Measurements from ENCODE around the gene TMEM115. TPM values are rescaled to one million over a fixed set of nuclear protein-coding genes. Genes with fewer than 3 reads are reported as not detected.
A peak's percentile ranks its signal among the peaks of the same experiment; 100 is the strongest.

The TMEM115 gene
- total and polyA plus RNA-seq, 5 experiments from 2014 or later = 15.2 to 29.8 (median 28.7) TPM

- peaks cover 0 to 4% (median 0%) of the 10 kb centered on the region in 4 donors for H3K4me1 Mint-ChIP-seq
- H3K4me3 Mint-ChIP-seq = no peak overlapping the region
- POLR2A ChIA-PET = interaction anchor here (0.6 kb wide), 1 partner anchor 23 kb away, joined by 3 read pairs; no protein-coding TSS in a partner anchor
- H3K27me3 Mint-ChIP-seq = no peaks in the 10 kb centered on the region
- DNase-seq (no peak), ATAC-seq (no peak)
- no peaks in the 10 kb centered on the region for H3K36me3 Mint-ChIP-seq
- no peak overlapping the region for H3K27ac Mint-ChIP-seq
- no peaks in the 10 kb centered on the region for H3K9me3 Mint-ChIP-seq
Observed at GRCh38 chr3:50388720-50389413, 29.5 kb upstream of the TMEM115 start.

GRCh38 chr3:50388016-50388719, 28.8 kb upstream of the TMEM115 start:
- H3K4me1 Mint-ChIP-seq = peaks cover 0 to 4% (median 0%) of the 10 kb centered on the region in 4 donors
- no peaks in the 10 kb centered on the region for H3K36me3 Mint-ChIP-seq
- ATAC-seq (no peak), DNase-seq (no peak)
- POLR2A ChIA-PET = no interaction called here
- H3K27me3 Mint-ChIP-seq = no peaks in the 10 kb centered on the region
- no peaks in the 10 kb centered on the region for H3K9me3 Mint-ChIP-seq
- H3K4me3 Mint-ChIP-seq = no peak overlapping the region
- H3K27ac Mint-ChIP-seq = no peak overlapping the region

GRCh38 chr3:50385754-50386153, 26.4 kb upstream of the TMEM115 start:
- H3K4me3 Mint-ChIP-seq = no peak overlapping the region
- H3K4me1 Mint-ChIP-seq = peaks cover 0 to 3% (median 0%) of the 10 kb centered on the region in 4 donors
- POLR2A ChIA-PET = no interaction called here
- H3K27ac Mint-ChIP-seq = no peak overlapping the region
- H3K36me3 Mint-ChIP-seq = no peaks in the 10 kb centered on the region
- ATAC-seq = no peak
- no peak for DNase-seq
- no peaks in the 10 kb centered on the region for H3K27me3 Mint-ChIP-seq
- H3K9me3 Mint-ChIP-seq = no peaks in the 10 kb centered on the region

GRCh38 chr3:50383750-50384149, 24.4 kb upstream of the TMEM115 start:
- POLR2A ChIA-PET = no interaction called here
- H3K27me3 Mint-ChIP-seq = no peaks in the 10 kb centered on the region
- H3K4me3 Mint-ChIP-seq = no peak overlapping the region
- H3K4me1 Mint-ChIP-seq = peaks cover 0 to 5% (median 0%) of the 10 kb centered on the region in 4 donors
- no peaks in the 10 kb centered on the region for H3K36me3 Mint-ChIP-seq
- H3K27ac Mint-ChIP-seq = no peak overlapping the region
- DNase-seq (no peak), ATAC-seq (no peak)
- H3K9me3 Mint-ChIP-seq = no peaks in the 10 kb centered on the region

- Mint-ChIP-seq H3K4me3 (no peak overlapping the region), H3K27me3 (no peaks in the 10 kb centered on the region), H3K4me1 (peaks cover 0 to 5% (median 0%) of the 10 kb centered on the region in 4 donors), H3K27ac (no peak overlapping the region), H3K36me3 (no peaks in the 10 kb centered on the region), H3K9me3 (no peaks in the 10 kb centered on the region)
- no peak for ATAC-seq
- no peak for DNase-seq
- POLR2A ChIA-PET = no interaction called here
Observed at GRCh38 chr3:50382722-50383121, 23.4 kb upstream of the TMEM115 start.

- ATAC-seq (no peak), DNase-seq (no peak)
- no peak overlapping the region for H3K4me3 Mint-ChIP-seq
- peaks cover 0 to 5% (median 0%) of the 10 kb centered on the region in 4 donors for H3K4me1 Mint-ChIP-seq
- no peaks in the 10 kb centered on the region for H3K9me3 Mint-ChIP-seq
- no peaks in the 10 kb centered on the region for H3K36me3 Mint-ChIP-seq
- peak overlapping the region in 1 of 10 donors; percentile 43 for H3K27ac Mint-ChIP-seq
- H3K27me3 Mint-ChIP-seq = no peaks in the 10 kb centered on the region
- POLR2A ChIA-PET = no interaction called here
Observed at GRCh38 chr3:50381383-50381782, 22.1 kb upstream of the TMEM115 start.

- no peak overlapping the region for H3K27ac Mint-ChIP-seq
- H3K4me3 Mint-ChIP-seq = no peak overlapping the region
- no peaks in the 10 kb centered on the region for H3K36me3 Mint-ChIP-seq
- H3K27me3 Mint-ChIP-seq = no peaks in the 10 kb centered on the region
- POLR2A ChIA-PET = no interaction called here
- no peaks in the 10 kb centered on the region for H3K9me3 Mint-ChIP-seq
- DNase-seq (no peak), ATAC-seq (no peak)
- H3K4me1 Mint-ChIP-seq = peaks cover 0 to 5% (median 0%) of the 10 kb centered on the region in 4 donors
Observed at GRCh38 chr3:50380405-50381085, 21.2 kb upstream of the TMEM115 start.

GRCh38 chr3:50378757-50379156, 19.4 kb upstream of the TMEM115 start:
- Mint-ChIP-seq H3K27me3 (no peaks in the 10 kb centered on the region), H3K27ac (no peak overlapping the region), H3K4me1 (peaks cover 0 to 3% (median 1%) of the 10 kb centered on the region in 4 donors), H3K9me3 (no peaks in the 10 kb centered on the region), H3K36me3 (no peaks in the 10 kb centered on the region), H3K4me3 (no peak overlapping the region)
- no peak for ATAC-seq
- no peak for DNase-seq
- POLR2A ChIA-PET = no interaction called here

GRCh38 chr3:50378024-50378423, 18.7 kb upstream of the TMEM115 start:
- Mint-ChIP-seq H3K27ac (no peak overlapping the region), H3K36me3 (no peaks in the 10 kb centered on the region), H3K9me3 (no peaks in the 10 kb centered on the region), H3K4me3 (no peak overlapping the region), H3K4me1 (peaks cover 3 to 9% (median 4%) of the 10 kb centered on the region in 4 donors), H3K27me3 (no peaks in the 10 kb centered on the region)
- POLR2A ChIA-PET = no interaction called here
- DNase-seq (no peak), ATAC-seq (no peak)

GRCh38 chr3:50375258-50375931, 16.1 kb upstream of the TMEM115 start:
- ATAC-seq = no peak
- Mint-ChIP-seq H3K4me1 (peaks cover 12 to 34% (median 15%) of the 10 kb centered on the region in 4 donors), H3K4me3 (no peak overlapping the region), H3K9me3 (no peaks in the 10 kb centered on the region), H3K27me3 (no peaks in the 10 kb centered on the region), H3K36me3 (no peaks in the 10 kb centered on the region), H3K27ac (peak overlapping the region in 2 of 10 donors; percentile 21 to 87)
- DNase-seq = no peak
- POLR2A ChIA-PET = no interaction called here

- Mint-ChIP-seq H3K4me1 (peaks cover 12 to 34% (median 15%) of the 10 kb centered on the region in 4 donors), H3K27me3 (no peaks in the 10 kb centered on the region), H3K27ac (peak overlapping the region in 2 of 10 donors; percentile 48 to 87), H3K36me3 (no peaks in the 10 kb centered on the region), H3K9me3 (no peaks in the 10 kb centered on the region), H3K4me3 (no peak overlapping the region)
- POLR2A ChIA-PET = no interaction called here
- no peak for DNase-seq
- no peak for ATAC-seq
Observed at GRCh38 chr3:50374363-50375257, 15.3 kb upstream of the TMEM115 start.
